Ovary (tissue), 3 donors: ENCODE data around the gene TBXA2R.

Experiments used
- CTCF ChIP-seq, 3 donors: fragments of 450-650 bp in 2 of 3; fragments of 200-600 bp in 1 of 3; IDR thresholded peaks; one replicate each; pipeline versions ENCODE4 v1.5.1 to v1.8.0; 2016 to 2022; ENCODE audit warnings: antibody characterized with exemption in 3 of 3, mild to moderate bottlenecking in 1 of 3
- EP300 ChIP-seq: sonication (generic); formaldehyde crosslinking; IDR thresholded peaks from one replicate; pipeline ENCODE4 v1.6.1; 2017; ENCODE audit warnings: antibody characterized with exemption
- POLR2A ChIP-seq: fragments of 450-650 bp; IDR thresholded peaks from one replicate; pipeline ENCODE4 v1.6.1; 2017; ENCODE audit warnings: antibody characterized with exemption, mild to moderate bottlenecking, moderate library complexity
- donor health status: DM: no; HTN: no; CAD: no.

GRCh38 chr19:3615524-3616135, 9.0 kb upstream of the TBXA2R start:
- TF ChIP-seq CTCF (IDR thresholded peaks at IDR 0.05) (no peak), EP300 (no peak), POLR2A (no peak)
